A204.1 (cell line): ENCODE measurements around the gene PPA1.
"Not testable (repeated sequence)": the region's sequence is repeated elsewhere in the genome, so short reads cannot be mapped to it uniquely, and the experiment has no call there.

Source experiments
- FAIRE-seq: peaks from 2 replicates; lab custom pipeline; 2012; peaks lifted over from hg19 to GRCh38; lab: Jason Lieb, UNC

The PPA1 gene

GRCh38 chr10:70254778-70255328 lies 21.6 kb upstream of the PPA1 start:
- FAIRE-seq, result no peak

- FAIRE-seq, result no peak
Measured at GRCh38 chr10:70253878-70254765, 20.9 kb upstream of the PPA1 start.

GRCh38 chr10:70250961-70251680 lies 17.9 kb upstream of the PPA1 start:
- no peak for FAIRE-seq

GRCh38 chr10:70247360-70247759 lies 14.1 kb upstream of the PPA1 start:
- no peak for FAIRE-seq

- FAIRE-seq, result no peak
Measured at GRCh38 chr10:70241081-70241480, 7.9 kb upstream of the PPA1 start.

- FAIRE-seq, result not testable (repeated sequence)
Measured at GRCh38 chr10:70239986-70240385, 6.8 kb upstream of the PPA1 start.

- FAIRE-seq, result not testable (repeated sequence)
Measured at GRCh38 chr10:70239077-70239976, 6.1 kb upstream of the PPA1 start.

GRCh38 chr10:70237958-70238536 lies 4.8 kb upstream of the PPA1 start:
- not testable (repeated sequence) for FAIRE-seq

GRCh38 chr10:70234668-70235447 lies 1.6 kb upstream of the PPA1 start:
- no peak for FAIRE-seq

GRCh38 chr10:70233939-70234300 lies 691 bp upstream of the PPA1 start:
- FAIRE-seq, result no peak

GRCh38 chr10:70232859-70233108 lies 445 bp downstream of the PPA1 start:
- no peak for FAIRE-seq

- no peak for FAIRE-seq
Measured at GRCh38 chr10:70232155-70232858, 922 bp downstream of the PPA1 start.

- FAIRE-seq, result no peak
Measured at GRCh38 chr10:70228491-70228890, 4.7 kb downstream of the PPA1 start.

GRCh38 chr10:70227548-70228320 lies 5.5 kb downstream of the PPA1 start:
- FAIRE-seq, result no peak

GRCh38 chr10:70223728-70224127 lies 9.5 kb downstream of the PPA1 start:
- FAIRE-seq, result no peak

GRCh38 chr10:70222811-70223447 lies 10.3 kb downstream of the PPA1 start:
- not testable (repeated sequence) for FAIRE-seq

GRCh38 chr10:70222340-70222794 lies 10.9 kb downstream of the PPA1 start:
- FAIRE-seq, result no peak

GRCh38 chr10:70221030-70221429 lies 12.2 kb downstream of the PPA1 start:
- no peak for FAIRE-seq

GRCh38 chr10:70212879-70213278 lies 20.4 kb downstream of the PPA1 start:
- FAIRE-seq, result no peak
